Activated naive CD8-positive, alpha-beta T cell treated with anti-CD3 and anti-CD28 coated beads, Interleukin-2, amount 50 U/mL, for 16 hours (primary cell): ENCODE data around the gene SLC2A4RG.
"Not testable (repeated sequence)": the region's sequence is repeated elsewhere in the genome, so short reads cannot be mapped to it uniquely, and the experiment has no call there.

Experiments used
- DNase-seq: peaks from one replicate; pipeline ENCODE4 v3.0.0-alpha.2; 2020; ENCODE audit warnings: low read depth, low spot score

The SLC2A4RG gene

DNA sequence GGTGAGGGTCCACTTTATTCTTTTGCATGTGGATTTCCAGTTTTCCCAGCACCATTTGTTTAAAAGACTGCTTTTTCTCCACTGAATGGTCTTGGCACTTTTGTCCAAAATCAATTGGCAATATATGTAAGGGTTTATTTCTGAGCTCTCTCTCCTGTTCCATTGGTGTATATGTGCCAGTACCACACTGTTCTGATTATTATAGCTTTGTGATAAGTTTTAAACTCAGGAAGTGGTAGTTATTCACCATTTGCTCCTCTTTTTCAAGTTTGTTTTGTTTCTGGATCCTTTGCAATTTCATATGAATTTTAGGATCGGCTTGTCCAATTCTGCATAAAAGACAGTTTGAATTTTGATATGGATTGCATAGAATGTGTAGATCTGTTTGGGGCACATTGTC, 27.4 kb upstream of the SLC2A4RG start:
- no peak for DNase-seq

GRCh38 chr20:63714858-63715257, 24.7 kb upstream of the SLC2A4RG start:
- no peak for DNase-seq

- no peak for DNase-seq
Observed at GRCh38 chr20:63718996-63719395, 20.6 kb upstream of the SLC2A4RG start.

DNA sequence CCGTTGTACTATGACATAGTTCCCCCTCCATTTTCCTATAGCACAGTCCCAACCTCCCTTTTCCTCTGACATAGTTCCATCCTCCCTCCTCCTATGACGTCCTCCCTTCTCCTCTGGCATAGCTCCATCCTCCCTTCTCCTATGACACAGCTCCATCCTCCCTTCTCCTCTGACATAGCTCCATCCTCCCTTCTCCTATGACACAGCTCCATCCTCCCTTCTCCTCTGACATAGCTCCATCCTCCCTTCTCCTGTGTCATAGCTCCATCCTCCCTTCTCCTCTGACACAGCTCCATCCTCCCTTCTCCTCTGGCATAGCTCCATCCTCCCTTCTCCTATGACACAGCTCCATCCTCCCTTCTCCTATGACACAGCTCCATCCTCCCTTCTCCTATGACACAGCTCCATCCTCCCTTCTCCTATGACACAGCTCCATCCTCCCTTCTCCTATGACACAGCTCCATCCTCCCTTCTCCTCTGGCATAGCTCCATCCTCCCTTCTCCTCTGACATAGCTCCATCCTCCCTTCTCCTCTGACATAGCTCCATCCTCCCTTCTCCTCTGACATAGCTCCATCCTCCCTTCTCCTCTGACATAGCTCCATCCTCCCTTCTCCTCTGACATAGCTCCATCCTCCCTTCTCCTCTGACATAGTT, 16.5 kb upstream of the SLC2A4RG start:
- DNase-seq = not testable (repeated sequence)

GRCh38 chr20:63730189-63730733, 9.3 kb upstream of the SLC2A4RG start:
- not testable (repeated sequence) for DNase-seq

DNA sequence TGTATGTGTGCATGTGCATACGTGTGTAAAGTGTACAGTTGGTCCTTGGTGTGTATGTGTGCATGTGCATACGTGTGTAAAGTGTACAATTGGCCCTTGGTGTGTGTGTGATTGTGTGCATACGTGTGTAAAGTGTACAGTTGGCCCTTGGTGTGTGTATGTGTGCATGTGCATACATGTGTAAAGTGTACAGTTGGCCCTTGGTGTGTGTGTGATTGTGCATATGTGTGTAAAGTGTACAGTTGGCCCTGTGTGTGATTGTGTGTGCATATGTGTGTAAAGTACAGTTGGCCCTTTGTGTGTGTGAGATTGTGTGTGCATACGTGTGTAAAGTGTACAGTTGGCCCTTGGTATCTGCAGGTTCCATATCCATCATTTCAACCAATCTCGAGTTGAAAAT, 8.2 kb upstream of the SLC2A4RG start:
- no peak for DNase-seq

GRCh38 chr20:63732118-63733095, 7.2 kb upstream of the SLC2A4RG start:
- DNase-seq = no peak

DNA sequence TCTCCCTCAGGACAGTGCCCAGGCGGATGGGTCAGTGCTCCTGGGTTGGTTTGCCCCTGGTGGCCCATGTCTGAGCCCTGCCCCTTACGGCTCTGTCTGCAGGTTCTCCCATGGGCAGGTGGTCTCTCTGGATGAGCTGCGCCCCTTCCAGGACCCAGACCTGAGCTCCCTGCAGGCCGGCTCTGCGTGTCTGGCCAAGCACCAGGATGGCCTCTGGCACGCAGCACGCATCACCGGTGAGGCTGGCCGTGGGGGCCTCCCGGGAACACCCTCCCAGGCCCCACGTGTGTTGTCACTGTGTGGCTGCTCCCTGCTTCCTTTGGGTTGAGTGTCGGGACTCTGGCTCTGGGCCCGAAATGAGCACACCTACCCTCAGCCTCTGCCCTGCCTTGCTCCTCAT, 6.5 kb upstream of the SLC2A4RG start:
- DNase-seq = no peak

GRCh38 chr20:63733579-63734081, 5.9 kb upstream of the SLC2A4RG start:
- no peak for DNase-seq

- DNase-seq = no peak
Observed at GRCh38 chr20:63734111-63734945, 5.2 kb upstream of the SLC2A4RG start.

DNA sequence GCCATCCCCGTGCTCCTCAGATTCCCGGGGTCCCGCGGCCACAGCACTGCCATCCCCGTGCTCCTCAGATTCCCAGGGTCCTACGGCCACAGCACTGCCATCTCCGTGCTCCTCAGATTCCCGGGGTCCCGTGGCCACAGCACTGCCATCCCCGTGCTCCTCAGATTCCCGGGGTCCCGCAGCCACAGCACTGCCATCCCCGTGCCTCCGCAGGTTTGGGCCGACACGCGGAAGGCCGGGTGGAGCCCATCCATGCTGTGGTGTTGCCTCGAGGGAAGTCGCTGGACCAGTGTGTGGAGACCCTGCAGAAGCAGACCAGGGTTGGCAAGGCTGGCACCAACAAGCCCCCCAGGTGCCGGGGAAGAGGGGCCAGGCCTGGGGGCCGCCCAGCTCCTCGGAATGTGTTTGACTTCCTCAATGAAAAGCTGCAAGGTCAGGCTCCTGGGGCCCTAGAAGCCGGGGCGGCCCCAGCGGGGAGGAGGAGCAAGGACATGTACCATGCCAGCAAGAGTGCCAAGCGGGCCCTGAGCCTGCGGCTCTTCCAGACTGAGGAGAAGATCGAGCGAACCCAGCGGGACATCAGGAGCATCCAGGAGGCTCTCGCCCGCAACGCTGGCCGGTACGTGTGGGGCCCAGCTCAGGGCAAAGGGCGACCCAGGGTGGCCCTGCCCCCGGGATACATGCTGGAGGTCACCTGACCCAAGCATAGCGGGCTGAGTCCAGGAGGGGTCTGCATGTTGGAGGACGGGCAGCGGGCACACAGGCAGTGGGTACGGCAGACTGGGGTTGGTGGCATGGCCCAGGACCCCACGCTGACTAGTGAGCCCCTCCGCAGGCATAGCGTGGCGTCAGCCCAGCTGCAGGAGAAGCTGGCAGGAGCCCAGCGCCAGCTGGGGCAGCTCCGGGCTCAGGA, 4.4 kb upstream of the SLC2A4RG start:
- DNase-seq = no peak

- no peak for DNase-seq
Observed at GRCh38 chr20:63735859-63736718, 3.5 kb upstream of the SLC2A4RG start, which contains the start of gene LIME1. TSS of gene LIME1 (plus strand) at chr20:63736664. CDS start at chr20:63737550, 886 bp downstream.

GRCh38 chr20:63736893-63737694, 2.5 kb upstream of the SLC2A4RG start:
- no peak for DNase-seq

GRCh38 chr20:63737695-63737944, 2.0 kb upstream of the SLC2A4RG start:
- no peak for DNase-seq

- DNase-seq = no peak
Observed at GRCh38 chr20:63737945-63738686, 1.5 kb upstream of the SLC2A4RG start.

- no peak for DNase-seq
Observed at GRCh38 chr20:63738687-63739129, 868 bp upstream of the SLC2A4RG start.

GRCh38 chr20:63740070-63740626, 572 bp downstream of the SLC2A4RG start:
- DNase-seq = no peak
